Activated T-helper 17 cell treated with anti-CD3 and anti-CD28 coated beads, Interleukin-2, amount 50 U/mL, for 72 hours (primary cell): ENCODE results near the gene HERC6. TPM values are rescaled to one million over a fixed set of nuclear protein-coding genes. Genes with fewer than 3 reads are reported as not detected.

Source experiments
- ATAC-seq: fragments of 150-1000 bp; cut with Tn5 transposase; replicated peaks from 2 replicates; pipeline ENCODE4 v1.10.0; 2021; ENCODE audit warnings: mild to moderate bottlenecking, moderate library complexity
- H3K27ac Mint-ChIP-seq: one replicate; pipeline ENCODE4 v1.8.0; 2022; ENCODE audit warnings: mixed read lengths
- H3K27me3 Mint-ChIP-seq: one replicate; pipeline ENCODE4 v1.8.0; 2022; ENCODE audit warnings: mixed read lengths
- H3K36me3 Mint-ChIP-seq: one replicate; pipeline ENCODE4 v1.8.0; 2022; ENCODE audit warnings: low read depth, mild to moderate bottlenecking, mixed read lengths
- H3K4me1 Mint-ChIP-seq: one replicate; pipeline ENCODE4 v1.8.0; 2022; ENCODE audit warnings: mixed read lengths
- H3K4me3 Mint-ChIP-seq: one replicate; pipeline ENCODE4 v1.8.0; 2022; ENCODE audit warnings: mild to moderate bottlenecking, mixed read lengths
- H3K9me3 Mint-ChIP-seq: one replicate; pipeline ENCODE4 v1.8.0; 2022; ENCODE audit warnings: mixed read lengths
- total RNA-seq, 2 donors: library from RNA; stranded (reverse); gene quantifications; one replicate each; pipeline ENCODE4 v1.2.3, GENCODE V29; 2022

Gene HERC6
- total RNA-seq, 2 donors from 2014 or later: 5.7 to 6.8 TPM

DNA sequence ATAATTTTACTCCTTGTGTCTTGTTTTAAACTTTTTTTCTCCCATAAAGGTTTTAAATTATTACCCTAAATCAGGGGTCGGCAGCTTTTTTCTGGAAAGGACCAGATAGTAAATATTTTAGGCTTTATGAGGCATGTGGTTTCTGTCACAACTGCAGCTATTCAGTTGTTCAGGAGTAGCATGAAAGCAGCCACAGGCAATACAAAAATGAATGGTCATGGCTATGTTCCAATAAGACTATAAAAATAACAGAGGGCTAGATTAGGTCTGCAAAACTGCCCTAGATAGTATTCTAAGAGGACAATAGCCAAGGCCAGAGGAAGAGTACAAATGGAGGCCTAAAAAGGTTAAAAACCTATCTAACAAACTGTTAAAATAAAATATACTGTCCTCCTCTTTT lies 102.9 kb downstream of the HERC6 start:
- Mint-ChIP-seq H3K36me3 (peaks cover 59% of the 10 kb centered on the region), H3K27me3 (no peaks in the 10 kb centered on the region), H3K4me1 (no peaks in the 10 kb centered on the region), H3K9me3 (no peaks in the 10 kb centered on the region), H3K27ac (no peak overlapping the region), H3K4me3 (no peak overlapping the region)
- ATAC-seq: no peak

DNA sequence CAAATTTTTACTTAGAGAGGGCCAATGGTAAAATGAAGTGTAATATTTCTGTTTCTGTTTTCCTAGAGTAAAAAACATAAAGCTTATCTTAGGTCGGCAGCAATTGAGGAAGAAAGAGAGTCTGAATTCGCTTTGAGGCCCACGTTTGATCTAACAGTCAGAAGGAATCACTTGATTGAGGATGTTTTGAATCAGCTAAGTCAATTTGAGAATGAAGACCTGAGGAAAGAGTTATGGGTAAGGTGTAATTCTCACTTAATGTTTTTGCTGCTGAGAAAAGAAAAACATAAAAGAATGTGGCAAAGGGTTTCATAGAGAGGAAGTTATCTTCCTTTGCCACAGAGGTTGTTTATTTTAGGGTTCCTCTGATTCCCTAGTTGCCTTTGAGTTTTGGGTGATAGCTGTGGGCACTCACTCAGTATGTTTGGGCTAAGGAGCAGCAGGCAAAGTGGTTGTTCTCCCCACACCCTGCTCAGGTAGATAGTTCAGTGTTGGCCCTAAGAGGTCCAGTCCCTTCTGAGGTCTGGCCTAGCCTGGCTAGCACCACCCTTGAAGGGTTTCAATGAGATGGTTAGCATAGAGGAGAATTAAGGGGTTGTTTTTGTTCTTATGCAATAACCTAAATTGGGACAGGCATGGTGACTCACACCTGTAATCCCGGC lies 110.6 kb downstream of the HERC6 start:
- no peaks in the 10 kb centered on the region for H3K27me3 Mint-ChIP-seq
- peak; percentile 53 for ATAC-seq
- H3K9me3 Mint-ChIP-seq: no peaks in the 10 kb centered on the region
- H3K36me3 Mint-ChIP-seq: peaks cover 74% of the 10 kb centered on the region
- no peak overlapping the region for H3K4me3 Mint-ChIP-seq
- H3K4me1 Mint-ChIP-seq: peaks cover 13% of the 10 kb centered on the region
- H3K27ac Mint-ChIP-seq: peak overlapping the region; percentile 62

Other genes starting within 250 kb of the HERC6 start
- gene ABCG2, start 220.2 kb upstream of the HERC6 start, total RNA-seq: under 1 TPM; 0.56 to 0.63 TPM
- gene PPM1K, start 94.3 kb upstream of the HERC6 start, total RNA-seq: 10 to 100 TPM; 49.9 to 66.7 TPM
- gene HERC5, start 78.3 kb downstream of the HERC6 start, total RNA-seq: 10 to 100 TPM; 26.1 to 26.9 TPM
- gene PYURF, start 144.9 kb downstream of the HERC6 start, total RNA-seq: 10 to 100 TPM; 28.6 to 54.5 TPM
- gene HERC3, start 213.6 kb downstream of the HERC6 start, total RNA-seq: 100 to 1,000 TPM in 1 of 2 donors, 10 to 100 TPM in 1; 31.6 to 159 TPM